Upper lobe of left lung (tissue), 6 donors: Measurements from ENCODE around the gene MASP1. TPM values are rescaled to one million over a fixed set of nuclear protein-coding genes. Genes with fewer than 3 reads are reported as not detected.

Experiments used
- ATAC-seq, 2 donors: fragments of 200-7000 bp; cut with Tn5 transposase; one replicate each; pipeline ENCODE4 v1.9.1; 2022; ENCODE audit warnings: mild to moderate bottlenecking in 2 of 2, moderate library complexity in 2 of 2; ENCODE audit not compliant: low FRiP score in 2 of 2
- DNase-seq, 2 donors: peaks; one replicate each; pipeline ENCODE4 v3.0.0-alpha.2; 2019 to 2020
- H3K27ac ChIP-seq, 4 donors: fragments of 200-600 bp; sonication (generic); one replicate each; pipeline ENCODE4 v1.5.1; 2016 to 2019
- H3K27me3 ChIP-seq, 4 donors: fragments of 200-600 bp; sonication (generic); one replicate each; pipeline ENCODE4 v1.5.1; 2017 to 2019
- H3K36me3 ChIP-seq, 4 donors: fragments of 200-600 bp; sonication (generic); one replicate each; pipeline ENCODE4 v1.5.1; 2016 to 2019
- H3K4me1 ChIP-seq, 4 donors: fragments of 200-600 bp; sonication (generic); one replicate each; pipeline ENCODE4 v1.5.1; 2018 to 2019
- H3K4me3 ChIP-seq, 4 donors: fragments of 200-600 bp; sonication (generic); one replicate each; pipeline ENCODE4 v1.5.1; 2017 to 2019; ENCODE audit warnings: mild to moderate bottlenecking in 2 of 4, moderate library complexity in 1 of 4
- H3K9me3 ChIP-seq, 4 donors: fragments of 200-600 bp; sonication (generic); one replicate each; pipeline ENCODE4 v1.5.1; 2018 to 2019
- EP300 ChIP-seq, 4 donors: sonication (generic); formaldehyde crosslinking; IDR thresholded peaks; one replicate each; pipeline ENCODE4 v1.5.1; 2017; ENCODE audit warnings: antibody characterized with exemption in 4 of 4, control low read depth in 2 of 4
- POLR2A ChIP-seq, 4 donors: fragments of 450-650 bp; IDR thresholded peaks; one replicate each; pipeline ENCODE4 v1.5.1; 2016 to 2017; ENCODE audit warnings: antibody characterized with exemption in 4 of 4, mild to moderate bottlenecking in 2 of 4
- POLR2AphosphoS5 ChIP-seq, 2 donors: sonication (generic); formaldehyde crosslinking; IDR thresholded peaks; one replicate each; pipeline ENCODE4 v1.5.1; 2017; ENCODE audit warnings: antibody characterized with exemption in 2 of 2
- WGBS, 2 donors: methylation state at CpG; one replicate each; pipeline ENCODE4 v1.1.5; 2017 to 2018; 5-methylcytosine and 5-hydroxymethylcytosine counted together
- total RNA-seq, 6 donors: library from RNA; depleted of rRNA in 4 of 6; stranded (reverse); fragments of >200 nt in 4 of 6; gene quantifications; one replicate each; pipeline versions ENCODE4 v1.1.0 to v1.2.1, GENCODE V29; 2016 to 2021
- TF ChIP-seq, protein P1 (sequence below), 6 experiments: fragments of 450-650 bp in 4 of 6; fragments of 200-600 bp in 2 of 6; sonication (generic) in 2 of 6; IDR thresholded peaks; one replicate each; pipeline ENCODE4 v1.5.1; 2016 to 2019; ENCODE audit warnings: antibody characterized with exemption in 6 of 6
- donor health status: DM: no; HTN: no; CAD: no; lungs with moderate emphysema.
- donor health status: DM: no; HTN: yes; CAD: no; lungs with severe emphysema.

The MASP1 gene, protein sequence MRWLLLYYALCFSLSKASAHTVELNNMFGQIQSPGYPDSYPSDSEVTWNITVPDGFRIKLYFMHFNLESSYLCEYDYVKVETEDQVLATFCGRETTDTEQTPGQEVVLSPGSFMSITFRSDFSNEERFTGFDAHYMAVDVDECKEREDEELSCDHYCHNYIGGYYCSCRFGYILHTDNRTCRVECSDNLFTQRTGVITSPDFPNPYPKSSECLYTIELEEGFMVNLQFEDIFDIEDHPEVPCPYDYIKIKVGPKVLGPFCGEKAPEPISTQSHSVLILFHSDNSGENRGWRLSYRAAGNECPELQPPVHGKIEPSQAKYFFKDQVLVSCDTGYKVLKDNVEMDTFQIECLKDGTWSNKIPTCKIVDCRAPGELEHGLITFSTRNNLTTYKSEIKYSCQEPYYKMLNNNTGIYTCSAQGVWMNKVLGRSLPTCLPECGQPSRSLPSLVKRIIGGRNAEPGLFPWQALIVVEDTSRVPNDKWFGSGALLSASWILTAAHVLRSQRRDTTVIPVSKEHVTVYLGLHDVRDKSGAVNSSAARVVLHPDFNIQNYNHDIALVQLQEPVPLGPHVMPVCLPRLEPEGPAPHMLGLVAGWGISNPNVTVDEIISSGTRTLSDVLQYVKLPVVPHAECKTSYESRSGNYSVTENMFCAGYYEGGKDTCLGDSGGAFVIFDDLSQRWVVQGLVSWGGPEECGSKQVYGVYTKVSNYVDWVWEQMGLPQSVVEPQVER
- total RNA-seq, result 1 to 10 TPM in 4 of 6 donors, under 1 TPM in 2; 0.22 to 5.9 (median 1.8) TPM

DNA sequence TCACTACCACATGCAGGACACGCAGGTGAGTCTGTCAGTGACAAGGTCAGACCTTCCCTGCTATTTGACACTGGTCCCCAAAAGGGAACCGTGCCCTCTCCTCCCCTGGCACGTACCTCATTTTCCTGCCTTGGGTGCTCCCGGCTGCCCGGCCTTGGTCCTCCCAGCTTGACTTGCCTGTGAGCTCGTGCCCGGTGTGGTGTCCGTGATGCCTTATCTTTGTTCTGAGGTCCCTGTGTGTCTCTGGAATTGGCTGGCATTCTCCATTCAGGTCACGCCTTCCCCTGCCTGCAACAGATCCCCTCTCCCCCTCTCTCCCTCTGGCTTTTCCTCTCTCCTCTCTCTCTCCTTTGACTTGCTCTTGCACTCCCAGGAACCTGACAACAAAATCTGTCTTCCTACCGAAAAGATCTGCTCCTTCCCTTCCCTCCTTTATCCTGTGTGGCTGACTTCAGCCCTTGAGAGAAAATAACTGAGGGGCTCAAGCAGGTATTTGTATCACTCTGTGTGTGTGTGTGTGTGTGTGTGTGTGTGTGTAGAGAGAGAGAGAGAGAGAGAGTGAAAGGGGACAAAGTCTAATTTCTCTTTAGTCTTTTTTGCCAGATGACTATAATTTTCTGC, at the start of gene MASP1:
MASP1 (minus strand) TSS at position 226 of the 621 bp plus-strand sequence; CDS start at position 121, 105 bp downstream.
- WGBS, 2 donors, result 41 to 43% methylated on average over 9 to 10 of the region's 10 CpGs
- Histone ChIP-seq H3K36me3 (no peaks in the 10 kb centered on the region), H3K9me3 (no peaks in the 10 kb centered on the region), H3K4me1 (peaks cover 2 to 30% (median 11%) of the 10 kb centered on the region in 4 donors), H3K27ac (peak within 1 kb of the TSS in 3 of 4 donors; percentile 6 to 64 (median 24)), H3K4me3 (peak within 1 kb of the TSS in 3 of 4 donors; percentile 7 to 23 (median 19)), H3K27me3 (no peaks in the 10 kb centered on the region)
- peak in 1 of 2 donors; percentile 11 for ATAC-seq
- TF ChIP-seq POLR2A (IDR thresholded peaks at IDR 0.05), result no peak
- peak in 1 of 2 donors; percentile 32 for DNase-seq

DNA sequence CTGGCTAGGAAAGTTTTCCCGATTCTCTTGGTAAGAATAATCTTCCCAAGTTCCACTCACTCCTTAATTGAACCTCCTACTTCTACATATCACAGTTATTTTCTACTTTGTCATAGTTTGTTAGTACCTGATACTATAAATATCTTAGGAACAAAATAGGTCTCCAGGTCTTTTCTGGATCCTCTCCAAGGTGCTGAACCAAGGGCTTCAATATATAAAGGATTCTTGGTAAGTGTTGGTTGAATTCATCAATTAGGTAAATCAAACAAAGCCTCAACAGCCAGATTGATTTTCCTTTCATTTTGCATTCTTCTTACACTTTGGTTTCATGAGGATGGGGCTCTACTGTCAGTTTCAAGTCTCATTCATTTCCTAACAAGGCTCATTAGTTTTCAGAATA, 49.0 kb upstream of the MASP1 start:
- H3K4me1 ChIP-seq, result no peaks in the 10 kb centered on the region
- no peak for ATAC-seq
- H3K27ac ChIP-seq, result no peak overlapping the region
- H3K36me3 ChIP-seq, result no peaks in the 10 kb centered on the region
- 68 to 83% methylated on average over 1 of the region's 1 CpG for WGBS, 2 donors
- DNase-seq, result no peak
- H3K4me3 ChIP-seq, result no peak overlapping the region
- no peaks in the 10 kb centered on the region for H3K27me3 ChIP-seq
- no peaks in the 10 kb centered on the region for H3K9me3 ChIP-seq
- TF ChIP-seq, protein P1, sequence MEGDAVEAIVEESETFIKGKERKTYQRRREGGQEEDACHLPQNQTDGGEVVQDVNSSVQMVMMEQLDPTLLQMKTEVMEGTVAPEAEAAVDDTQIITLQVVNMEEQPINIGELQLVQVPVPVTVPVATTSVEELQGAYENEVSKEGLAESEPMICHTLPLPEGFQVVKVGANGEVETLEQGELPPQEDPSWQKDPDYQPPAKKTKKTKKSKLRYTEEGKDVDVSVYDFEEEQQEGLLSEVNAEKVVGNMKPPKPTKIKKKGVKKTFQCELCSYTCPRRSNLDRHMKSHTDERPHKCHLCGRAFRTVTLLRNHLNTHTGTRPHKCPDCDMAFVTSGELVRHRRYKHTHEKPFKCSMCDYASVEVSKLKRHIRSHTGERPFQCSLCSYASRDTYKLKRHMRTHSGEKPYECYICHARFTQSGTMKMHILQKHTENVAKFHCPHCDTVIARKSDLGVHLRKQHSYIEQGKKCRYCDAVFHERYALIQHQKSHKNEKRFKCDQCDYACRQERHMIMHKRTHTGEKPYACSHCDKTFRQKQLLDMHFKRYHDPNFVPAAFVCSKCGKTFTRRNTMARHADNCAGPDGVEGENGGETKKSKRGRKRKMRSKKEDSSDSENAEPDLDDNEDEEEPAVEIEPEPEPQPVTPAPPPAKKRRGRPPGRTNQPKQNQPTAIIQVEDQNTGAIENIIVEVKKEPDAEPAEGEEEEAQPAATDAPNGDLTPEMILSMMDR (IDR thresholded peaks at IDR 0.05), result no peak
- TF ChIP-seq POLR2A (IDR thresholded peaks at IDR 0.05) (no peak), EP300 (IDR thresholded peaks at IDR 0.05) (no peak), POLR2AphosphoS5 (IDR thresholded peaks at IDR 0.05) (no peak)

DNA sequence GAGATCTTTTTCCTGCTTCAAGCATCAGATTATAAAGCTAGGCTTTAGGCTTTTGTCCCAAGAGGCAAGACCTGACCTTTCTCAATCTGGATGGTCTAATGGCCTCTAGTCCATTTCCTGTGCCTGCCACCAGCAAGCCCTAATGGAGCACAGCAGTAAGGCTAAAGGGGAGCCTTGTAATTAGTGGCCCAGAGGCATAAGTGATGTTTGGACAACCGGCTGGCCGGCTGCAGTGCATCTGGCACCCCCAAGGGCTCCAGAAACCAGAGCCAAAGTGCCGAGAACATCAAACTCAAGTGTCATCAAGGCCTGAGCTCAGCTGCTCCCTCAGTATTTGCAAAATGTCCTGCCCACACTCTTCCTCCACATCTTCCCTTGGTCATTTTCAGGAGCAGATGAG, 44.8 kb upstream of the MASP1 start:
- ATAC-seq (no peak), DNase-seq (peak in 1 of 2 donors; percentile 3)
- Histone ChIP-seq H3K27me3 (no peaks in the 10 kb centered on the region), H3K36me3 (no peaks in the 10 kb centered on the region), H3K27ac (no peak overlapping the region), H3K4me1 (no peaks in the 10 kb centered on the region), H3K9me3 (no peaks in the 10 kb centered on the region), H3K4me3 (no peak overlapping the region)
- TF ChIP-seq EP300 (IDR thresholded peaks at IDR 0.05) (no peak), POLR2AphosphoS5 (IDR thresholded peaks at IDR 0.05) (no peak), POLR2A (IDR thresholded peaks at IDR 0.05) (no peak)
- TF ChIP-seq, protein P1 (IDR thresholded peaks at IDR 0.05), result no peak
- WGBS, 2 donors, result 40 to 50% methylated on average over 1 to 3 of the region's 3 CpGs

DNA sequence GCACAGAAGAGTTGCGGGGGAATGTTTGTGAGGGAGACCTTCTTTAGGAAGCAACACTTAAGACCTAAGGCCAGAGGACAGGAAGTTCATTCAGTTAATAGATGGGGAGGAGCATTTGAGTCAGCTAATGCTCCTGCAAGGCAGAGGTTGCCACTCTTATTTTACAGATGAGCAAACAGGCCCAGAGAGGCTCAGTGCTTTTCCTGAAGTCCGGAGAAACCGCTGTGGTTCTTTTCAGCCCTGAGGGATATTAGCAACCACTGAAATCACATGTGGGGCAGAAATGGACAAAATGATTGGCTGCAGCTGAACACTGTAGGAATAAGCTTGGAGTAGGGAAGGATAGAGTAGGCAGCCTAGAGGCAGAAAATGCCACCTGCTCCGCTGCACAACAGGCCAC, 43.4 kb upstream of the MASP1 start:
- Histone ChIP-seq H3K27me3 (no peaks in the 10 kb centered on the region), H3K4me3 (no peak overlapping the region), H3K27ac (no peak overlapping the region), H3K36me3 (no peaks in the 10 kb centered on the region), H3K9me3 (no peaks in the 10 kb centered on the region), H3K4me1 (no peaks in the 10 kb centered on the region)
- ATAC-seq, result no peak
- WGBS, 2 donors, result 93 to 98% methylated on average over 4 of the region's 4 CpGs
- TF ChIP-seq POLR2A (IDR thresholded peaks at IDR 0.05) (no peak), POLR2AphosphoS5 (IDR thresholded peaks at IDR 0.05) (no peak), EP300 (IDR thresholded peaks at IDR 0.05) (no peak)
- TF ChIP-seq, protein P1 (IDR thresholded peaks at IDR 0.05), result no peak
- no peak for DNase-seq

DNA sequence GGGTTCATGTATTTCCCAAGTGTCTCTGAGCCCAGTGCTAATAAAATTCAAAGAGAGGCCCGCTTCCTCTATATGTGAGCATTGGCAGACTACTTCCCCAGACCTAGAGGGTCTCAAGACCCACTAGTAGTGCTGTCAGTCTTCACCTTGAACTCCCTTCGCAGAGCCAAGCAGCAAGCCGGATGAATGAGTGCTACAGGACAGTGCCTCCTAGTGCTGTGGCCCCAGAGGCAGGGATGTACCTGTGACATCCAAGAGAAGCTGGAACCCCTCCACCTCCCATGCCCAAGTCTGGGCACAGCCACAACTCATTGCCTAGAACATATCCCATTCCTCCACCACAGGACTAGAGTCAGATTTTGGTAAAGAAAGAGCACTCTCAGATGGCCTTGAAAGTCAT, 37.2 kb upstream of the MASP1 start:
- Histone ChIP-seq H3K27me3 (no peaks in the 10 kb centered on the region), H3K4me3 (no peak overlapping the region), H3K4me1 (no peaks in the 10 kb centered on the region), H3K9me3 (no peaks in the 10 kb centered on the region), H3K27ac (no peak overlapping the region), H3K36me3 (no peaks in the 10 kb centered on the region)
- ATAC-seq, result no peak
- TF ChIP-seq POLR2A (IDR thresholded peaks at IDR 0.05), result no peak
- TF ChIP-seq, protein P1 (IDR thresholded peaks at IDR 0.05), result no peak
- WGBS, 2 donors, result 87 to 91% methylated on average over 3 of the region's 3 CpGs
- no peak for DNase-seq
